ENCODE results near the gene EFNA5. TPM values are rescaled to one million over a fixed set of nuclear protein-coding genes. Genes with fewer than 3 reads are reported as not detected.

The EFNA5 gene
- total and polyA plus RNA-seq, 2 of the 13 experiments (the other 11 are each of a cell fraction or from before 2014, with no cell fraction given) = not detected

DNA sequence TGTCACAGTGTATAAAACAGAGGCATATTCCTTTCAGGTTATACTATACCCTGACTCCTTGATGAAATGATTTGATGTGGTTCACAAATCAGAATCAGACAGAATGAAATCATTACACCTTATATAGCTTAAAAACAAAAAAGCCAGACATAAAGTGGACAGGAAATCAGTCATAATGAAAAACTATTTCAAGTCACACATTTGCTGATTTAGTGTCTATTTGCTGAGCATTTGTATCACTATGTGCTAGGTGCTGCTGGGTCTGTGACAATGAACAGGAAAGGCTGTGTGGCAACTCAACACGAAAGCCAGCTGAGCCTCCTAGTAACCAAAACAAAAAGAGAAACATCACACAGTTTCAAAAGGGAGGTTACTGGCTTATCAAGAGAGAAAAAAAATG, 194.0 kb downstream of the EFNA5 start:
- Histone ChIP-seq H3K27ac (ENCODE audit: extremely low read length, insufficient read depth, low read length) (no peak overlapping the region), H3K4me3 (replicated peaks in 1 of 3; ENCODE audit: insufficient read depth in 1 of 3, low read depth in 2 of 3, low read length in 3 of 3) (no peak overlapping the region), H3K9me3 (ENCODE audit: low read length) (no peaks in the 10 kb centered on the region), H4K20me1 (ENCODE audit: insufficient read depth, low read length) (no peaks in the 10 kb centered on the region), H3K4me1 (ENCODE audit: insufficient read depth, low read length) (no peaks in the 10 kb centered on the region), H3K36me3 (replicated peaks in 1 of 2; ENCODE audit: control insufficient read depth in 1 of 2, insufficient read depth in 2 of 2, low read length in 2 of 2) (no peaks in the 10 kb centered on the region), H3K9ac (ENCODE audit: insufficient read depth, low read depth, low read length) (no peak overlapping the region), H3K27me3 (ENCODE audit: control insufficient read depth in 1 of 2, insufficient read depth in 2 of 2, low read length in 2 of 2) (peaks cover 0 to 2% of the 10 kb centered on the region in 2 experiments; a peak in 1 of 5 replicates), H3K4me2 (ENCODE audit: low read depth, low read length) (no peak overlapping the region), H3K79me2 (ENCODE audit: insufficient read depth, low read length) (no peaks in the 10 kb centered on the region), H2AFZ (ENCODE audit: low read length) (no peak overlapping the region)
- no peak for TF ChIP-seq GTF3A (CRISPR knock-in tag; conservative IDR thresholded peaks at IDR 0.05)
- TF ChIP-seq YY1 (IDR thresholded peaks at IDR 0.05; ENCODE audit: insufficient read depth, insufficient replicate concordance, low read depth, low read length) = no peak
- TF ChIP-seq, protein P1, sequence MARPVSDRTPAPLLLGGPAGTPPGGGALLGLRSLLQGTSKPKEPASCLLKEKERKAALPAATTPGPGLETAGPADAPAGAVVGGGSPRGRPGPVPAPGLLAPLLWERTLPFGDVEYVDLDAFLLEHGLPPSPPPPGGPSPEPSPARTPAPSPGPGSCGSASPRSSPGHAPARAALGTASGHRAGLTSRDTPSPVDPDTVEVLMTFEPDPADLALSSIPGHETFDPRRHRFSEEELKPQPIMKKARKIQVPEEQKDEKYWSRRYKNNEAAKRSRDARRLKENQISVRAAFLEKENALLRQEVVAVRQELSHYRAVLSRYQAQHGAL (CRISPR knock-in tag; IDR thresholded peaks at IDR 0.05; ENCODE audit: not compliant biosample characterization) = no peak
- TF ChIP-seq, protein P2, sequence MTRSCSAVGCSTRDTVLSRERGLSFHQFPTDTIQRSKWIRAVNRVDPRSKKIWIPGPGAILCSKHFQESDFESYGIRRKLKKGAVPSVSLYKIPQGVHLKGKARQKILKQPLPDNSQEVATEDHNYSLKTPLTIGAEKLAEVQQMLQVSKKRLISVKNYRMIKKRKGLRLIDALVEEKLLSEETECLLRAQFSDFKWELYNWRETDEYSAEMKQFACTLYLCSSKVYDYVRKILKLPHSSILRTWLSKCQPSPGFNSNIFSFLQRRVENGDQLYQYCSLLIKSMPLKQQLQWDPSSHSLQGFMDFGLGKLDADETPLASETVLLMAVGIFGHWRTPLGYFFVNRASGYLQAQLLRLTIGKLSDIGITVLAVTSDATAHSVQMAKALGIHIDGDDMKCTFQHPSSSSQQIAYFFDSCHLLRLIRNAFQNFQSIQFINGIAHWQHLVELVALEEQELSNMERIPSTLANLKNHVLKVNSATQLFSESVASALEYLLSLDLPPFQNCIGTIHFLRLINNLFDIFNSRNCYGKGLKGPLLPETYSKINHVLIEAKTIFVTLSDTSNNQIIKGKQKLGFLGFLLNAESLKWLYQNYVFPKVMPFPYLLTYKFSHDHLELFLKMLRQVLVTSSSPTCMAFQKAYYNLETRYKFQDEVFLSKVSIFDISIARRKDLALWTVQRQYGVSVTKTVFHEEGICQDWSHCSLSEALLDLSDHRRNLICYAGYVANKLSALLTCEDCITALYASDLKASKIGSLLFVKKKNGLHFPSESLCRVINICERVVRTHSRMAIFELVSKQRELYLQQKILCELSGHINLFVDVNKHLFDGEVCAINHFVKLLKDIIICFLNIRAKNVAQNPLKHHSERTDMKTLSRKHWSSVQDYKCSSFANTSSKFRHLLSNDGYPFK (CRISPR knock-in tag; IDR thresholded peaks at IDR 0.05; ENCODE audit: borderline replicate concordance) = no peak
- TF ChIP-seq TMF1 (CRISPR knock-in tag; IDR thresholded peaks at IDR 0.05; ENCODE audit: low read depth) = no peak
- TF ChIP-seq SMYD3 (CRISPR knock-in tag; IDR thresholded peaks at IDR 0.05) = no peak
- TF ChIP-seq, protein P3, sequence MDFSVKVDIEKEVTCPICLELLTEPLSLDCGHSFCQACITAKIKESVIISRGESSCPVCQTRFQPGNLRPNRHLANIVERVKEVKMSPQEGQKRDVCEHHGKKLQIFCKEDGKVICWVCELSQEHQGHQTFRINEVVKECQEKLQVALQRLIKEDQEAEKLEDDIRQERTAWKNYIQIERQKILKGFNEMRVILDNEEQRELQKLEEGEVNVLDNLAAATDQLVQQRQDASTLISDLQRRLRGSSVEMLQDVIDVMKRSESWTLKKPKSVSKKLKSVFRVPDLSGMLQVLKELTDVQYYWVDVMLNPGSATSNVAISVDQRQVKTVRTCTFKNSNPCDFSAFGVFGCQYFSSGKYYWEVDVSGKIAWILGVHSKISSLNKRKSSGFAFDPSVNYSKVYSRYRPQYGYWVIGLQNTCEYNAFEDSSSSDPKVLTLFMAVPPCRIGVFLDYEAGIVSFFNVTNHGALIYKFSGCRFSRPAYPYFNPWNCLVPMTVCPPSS (IDR thresholded peaks at IDR 0.05) = no peak
- TF ChIP-seq, protein P4, sequence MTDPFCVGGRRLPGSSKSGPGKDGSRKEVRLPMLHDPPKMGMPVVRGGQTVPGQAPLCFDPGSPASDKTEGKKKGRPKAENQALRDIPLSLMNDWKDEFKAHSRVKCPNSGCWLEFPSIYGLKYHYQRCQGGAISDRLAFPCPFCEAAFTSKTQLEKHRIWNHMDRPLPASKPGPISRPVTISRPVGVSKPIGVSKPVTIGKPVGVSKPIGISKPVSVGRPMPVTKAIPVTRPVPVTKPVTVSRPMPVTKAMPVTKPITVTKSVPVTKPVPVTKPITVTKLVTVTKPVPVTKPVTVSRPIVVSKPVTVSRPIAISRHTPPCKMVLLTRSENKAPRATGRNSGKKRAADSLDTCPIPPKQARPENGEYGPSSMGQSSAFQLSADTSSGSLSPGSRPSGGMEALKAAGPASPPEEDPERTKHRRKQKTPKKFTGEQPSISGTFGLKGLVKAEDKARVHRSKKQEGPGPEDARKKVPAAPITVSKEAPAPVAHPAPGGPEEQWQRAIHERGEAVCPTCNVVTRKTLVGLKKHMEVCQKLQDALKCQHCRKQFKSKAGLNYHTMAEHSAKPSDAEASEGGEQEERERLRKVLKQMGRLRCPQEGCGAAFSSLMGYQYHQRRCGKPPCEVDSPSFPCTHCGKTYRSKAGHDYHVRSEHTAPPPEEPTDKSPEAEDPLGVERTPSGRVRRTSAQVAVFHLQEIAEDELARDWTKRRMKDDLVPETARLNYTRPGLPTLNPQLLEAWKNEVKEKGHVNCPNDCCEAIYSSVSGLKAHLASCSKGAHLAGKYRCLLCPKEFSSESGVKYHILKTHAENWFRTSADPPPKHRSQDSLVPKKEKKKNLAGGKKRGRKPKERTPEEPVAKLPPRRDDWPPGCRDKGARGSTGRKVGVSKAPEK (CRISPR knock-in tag; IDR thresholded peaks at IDR 0.05; ENCODE audit: borderline replicate concordance) = no peak
- TF ChIP-seq, protein P5, sequence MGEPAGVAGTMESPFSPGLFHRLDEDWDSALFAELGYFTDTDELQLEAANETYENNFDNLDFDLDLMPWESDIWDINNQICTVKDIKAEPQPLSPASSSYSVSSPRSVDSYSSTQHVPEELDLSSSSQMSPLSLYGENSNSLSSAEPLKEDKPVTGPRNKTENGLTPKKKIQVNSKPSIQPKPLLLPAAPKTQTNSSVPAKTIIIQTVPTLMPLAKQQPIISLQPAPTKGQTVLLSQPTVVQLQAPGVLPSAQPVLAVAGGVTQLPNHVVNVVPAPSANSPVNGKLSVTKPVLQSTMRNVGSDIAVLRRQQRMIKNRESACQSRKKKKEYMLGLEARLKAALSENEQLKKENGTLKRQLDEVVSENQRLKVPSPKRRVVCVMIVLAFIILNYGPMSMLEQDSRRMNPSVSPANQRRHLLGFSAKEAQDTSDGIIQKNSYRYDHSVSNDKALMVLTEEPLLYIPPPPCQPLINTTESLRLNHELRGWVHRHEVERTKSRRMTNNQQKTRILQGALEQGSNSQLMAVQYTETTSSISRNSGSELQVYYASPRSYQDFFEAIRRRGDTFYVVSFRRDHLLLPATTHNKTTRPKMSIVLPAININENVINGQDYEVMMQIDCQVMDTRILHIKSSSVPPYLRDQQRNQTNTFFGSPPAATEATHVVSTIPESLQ (CRISPR knock-in tag; conservative IDR thresholded peaks at IDR 0.05) = no peak
- no peak for TF ChIP-seq ZNF589 (CRISPR knock-in tag; conservative IDR thresholded peaks at IDR 0.05)
- DNase-seq (ENCODE audit: low spot score) (no peak), FAIRE-seq (no peak), ATAC-seq (no peak)
- in situ Hi-C loops (cut with HindIII; ENCODE audit: extremely low pct_ligation_motif_present, low pct_unique_long_range_greater_than_20kb) (no loop called here), intact Hi-C loops (cut with micrococcal nuclease; ENCODE audit: unreplicated experiment) (no loop called here)
- ChIA-PET CTCF (ENCODE audit: low intra/inter-chr PET ratio, low total read pairs) (no interaction called here), POLR2A (no interaction called here)
- no TSS peak for BruUV-seq (replicated peaks)
- 0% methylated on average over 1 of the region's 1 CpG for WGBS (ENCODE audit: low lambda C conversion rate)

All from HepG2 (cell line).